Astrocyte (in vitro differentiated cells and primary cell): ENCODE results near the gene LRP4. TPM values are rescaled to one million over a fixed set of nuclear protein-coding genes. Genes with fewer than 3 reads are reported as not detected.
A peak's percentile ranks its signal among the peaks of the same experiment; 100 is the strongest.

ENCODE experiments used
- DNase-seq: peaks from one replicate; pipeline ENCODE4 v3.0.0-alpha.2; 2010; ENCODE audit warnings: low read depth
- FAIRE-seq: peaks from 2 replicates; lab custom pipeline; 2011; peaks lifted over from hg19 to GRCh38; lab: Jason Lieb, UNC
- H2AFZ ChIP-seq: 2 replicates; pipeline ENCODE4 v1.6.0; 2012; ENCODE audit warnings: low read depth, low read length, inconsistent platforms
- H3K27ac ChIP-seq: 2 replicates; pipeline ENCODE4 v1.5.1; 2011; ENCODE audit warnings: low read depth, low read length, inconsistent platforms
- H3K27me3 ChIP-seq: 2 replicates; pipeline ENCODE4 v1.6.0; 2011; ENCODE audit warnings: low read length, inconsistent platforms; ENCODE audit not compliant: insufficient read depth
- H3K36me3 ChIP-seq: 2 replicates; pipeline ENCODE4 v1.5.1; 2011; ENCODE audit warnings: low read length, inconsistent platforms; ENCODE audit not compliant: insufficient read depth
- H3K4me1 ChIP-seq: 2 replicates; pipeline ENCODE4 v1.5.1; 2011; ENCODE audit warnings: low read length, inconsistent platforms; ENCODE audit not compliant: insufficient read depth
- H3K4me2 ChIP-seq: 2 replicates; pipeline ENCODE4 v1.6.0; 2012; ENCODE audit warnings: low read length, inconsistent platforms
- H3K4me3 ChIP-seq: 2 replicates; pipeline ENCODE4 v1.5.1; 2011; ENCODE audit warnings: low read depth, mild to moderate bottlenecking, low read length, inconsistent platforms; ENCODE audit not compliant: insufficient read depth
- H3K79me2 ChIP-seq: 2 replicates; pipeline ENCODE4 v1.6.0; 2012; ENCODE audit warnings: mild to moderate bottlenecking, low read length, inconsistent platforms; ENCODE audit not compliant: insufficient read depth
- H3K9ac ChIP-seq: 2 replicates; pipeline ENCODE4 v1.6.0; 2012; ENCODE audit warnings: mild to moderate bottlenecking, low read length, inconsistent platforms
- H3K9me3 ChIP-seq: 2 replicates; pipeline ENCODE4 v1.5.1; 2012; ENCODE audit warnings: low read depth, mild to moderate bottlenecking, low read length, inconsistent platforms; ENCODE audit not compliant: insufficient read depth
- H4K20me1 ChIP-seq: 2 replicates; pipeline ENCODE4 v1.6.0; 2012; ENCODE audit warnings: low read length, inconsistent platforms; ENCODE audit not compliant: insufficient read depth
- H3K27ac Mint-ChIP-seq: one replicate; pipeline ENCODE4 v1.8.0; 2021; ENCODE audit warnings: mild to moderate bottlenecking, mixed read lengths; ENCODE audit not compliant: unreplicated experiment
- H3K27me3 Mint-ChIP-seq: one replicate; pipeline ENCODE4 v1.8.0; 2021; ENCODE audit warnings: low read depth, mixed read lengths; ENCODE audit not compliant: unreplicated experiment
- H3K36me3 Mint-ChIP-seq: one replicate; pipeline ENCODE4 v1.8.0; 2021; ENCODE audit warnings: low read depth, mixed read lengths; ENCODE audit not compliant: unreplicated experiment
- H3K4me1 Mint-ChIP-seq: one replicate; pipeline ENCODE4 v1.8.0; 2021; ENCODE audit warnings: low read depth, mixed read lengths; ENCODE audit not compliant: unreplicated experiment
- H3K4me3 Mint-ChIP-seq: one replicate; pipeline ENCODE4 v1.8.0; 2021; ENCODE audit warnings: mild to moderate bottlenecking, moderate library complexity, mixed read lengths; ENCODE audit not compliant: unreplicated experiment
- H3K9me3 Mint-ChIP-seq: one replicate; pipeline ENCODE4 v1.8.0; 2021; ENCODE audit warnings: mild to moderate bottlenecking, mixed read lengths; ENCODE audit not compliant: unreplicated experiment
- EZH2 ChIP-seq: IDR thresholded peaks from 2 replicates; pipeline ENCODE4 v1.6.1; 2012; ENCODE audit warnings: mild to moderate bottlenecking, low read length, inconsistent platforms; ENCODE audit not compliant: insufficient read depth
- total RNA-seq: library from RNA; stranded (reverse); gene quantifications from 2 replicates; pipeline ENCODE4 v1.2.1, GENCODE V29; 2021
- TF ChIP-seq, protein P1 (sequence below): IDR thresholded peaks from 2 replicates; pipeline ENCODE4 v1.5.1; 2011; ENCODE audit warnings: low read depth, mild to moderate bottlenecking, inconsistent platforms, low read length, moderate library complexity; ENCODE audit not compliant: insufficient read depth

Gene LRP4
- total RNA-seq, 1 donor from 2014 or later, result 19.0 TPM

DNA sequence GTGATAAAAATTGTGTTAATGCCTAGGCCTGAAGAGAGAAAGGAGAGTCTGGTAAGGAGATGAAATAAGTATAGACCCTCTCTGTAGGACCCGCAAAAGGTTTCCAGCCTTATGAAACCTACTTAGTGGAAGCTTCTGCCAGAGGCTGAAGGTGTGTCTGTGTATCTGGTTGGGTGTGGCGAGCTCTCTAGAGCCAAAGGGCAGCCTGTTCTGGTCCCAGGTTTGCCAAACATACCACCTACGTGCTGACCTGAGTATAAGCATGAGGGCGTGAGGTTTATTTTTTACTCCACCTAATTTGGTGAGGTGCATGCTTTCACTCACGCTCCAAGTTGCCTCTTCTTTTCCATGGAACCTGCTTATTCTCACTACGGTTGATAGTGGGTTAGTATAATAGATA is 23.8 kb upstream of the LRP4 start:
- H3K9me3 Mint-ChIP-seq, result no peaks in the 10 kb centered on the region
- H3K4me3 ChIP-seq, result no peak overlapping the region
- no peak for FAIRE-seq

DNA sequence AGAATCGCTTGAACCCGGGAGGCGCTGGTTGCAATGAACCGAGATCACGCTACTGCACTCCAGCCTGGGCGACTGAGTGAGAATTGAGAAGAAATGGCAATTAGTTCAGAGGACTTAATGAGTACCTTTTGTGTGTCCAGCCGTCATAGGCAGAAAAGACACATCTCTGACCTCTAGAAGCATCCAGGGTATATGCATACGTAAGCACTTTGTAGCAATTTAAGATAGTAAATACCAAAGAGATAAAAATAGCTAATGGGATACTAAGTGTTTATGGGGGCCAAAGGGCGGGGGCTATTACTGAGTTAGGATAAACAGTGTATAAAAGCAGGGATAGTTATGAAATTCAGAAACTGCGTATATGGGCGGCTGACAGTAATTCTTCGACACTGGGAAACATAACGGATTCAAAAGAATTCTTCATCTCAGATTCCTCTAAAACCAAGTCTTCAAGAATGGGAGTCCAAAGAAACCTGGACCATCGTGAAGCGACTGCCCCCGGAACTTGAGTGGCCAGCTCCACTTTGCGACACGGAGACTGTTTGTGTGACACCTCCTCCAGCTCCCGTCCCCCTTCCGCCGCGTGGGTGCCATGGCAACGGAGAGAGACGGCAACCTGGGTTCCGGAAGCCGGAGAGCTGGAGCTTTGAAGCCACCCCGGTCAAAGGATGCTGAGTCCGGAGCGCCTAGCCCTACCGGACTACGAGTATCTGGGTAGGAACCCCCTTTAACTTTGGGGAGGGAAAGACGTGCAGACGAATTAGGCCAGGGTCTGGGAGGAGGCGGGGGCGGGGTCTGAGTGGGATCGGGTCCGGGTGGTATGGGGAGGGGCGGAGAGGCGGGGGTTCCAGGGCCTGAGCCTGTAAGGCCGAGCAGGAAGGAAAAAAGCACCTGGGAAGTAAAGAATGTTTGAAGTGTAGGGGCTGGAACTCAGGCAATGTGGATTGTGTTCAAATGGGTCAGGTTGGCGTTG is 18.1 kb upstream of the LRP4 start, which contains the start of gene CSTPP1:
Gene CSTPP1 (plus strand): TSS at position 624 of the 973 bp plus-strand sequence. CDS start 45 bp downstream, at position 669.
- Histone ChIP-seq H3K4me3 (peak within 1 kb of the TSS; percentile 78), H3K79me2 (peaks cover 15% of the 10 kb centered on the region), H3K27ac (peak within 1 kb of the TSS; percentile 54), H3K9me3 (no peaks in the 10 kb centered on the region), H3K36me3 (no peaks in the 10 kb centered on the region), H3K27me3 (no peaks in the 10 kb centered on the region), H3K9ac (peak within 1 kb of the TSS; percentile 84), H3K4me2 (peak within 1 kb of the TSS; percentile 97), H2AFZ (peak within 1 kb of the TSS; percentile 81), H4K20me1 (no peaks in the 10 kb centered on the region), H3K4me1 (peaks cover 5% of the 10 kb centered on the region)
- Mint-ChIP-seq H3K27ac (peak within 1 kb of the TSS; percentile 86), H3K9me3 (no peaks in the 10 kb centered on the region), H3K27me3 (no peaks in the 10 kb centered on the region), H3K4me3 (peak within 1 kb of the TSS; percentile 96), H3K4me1 (peaks cover 2% of the 10 kb centered on the region), H3K36me3 (peaks cover 5% of the 10 kb centered on the region)
- DNase-seq, result peak; percentile 86
- TF ChIP-seq EZH2, result no peak
- TF ChIP-seq, protein P1, sequence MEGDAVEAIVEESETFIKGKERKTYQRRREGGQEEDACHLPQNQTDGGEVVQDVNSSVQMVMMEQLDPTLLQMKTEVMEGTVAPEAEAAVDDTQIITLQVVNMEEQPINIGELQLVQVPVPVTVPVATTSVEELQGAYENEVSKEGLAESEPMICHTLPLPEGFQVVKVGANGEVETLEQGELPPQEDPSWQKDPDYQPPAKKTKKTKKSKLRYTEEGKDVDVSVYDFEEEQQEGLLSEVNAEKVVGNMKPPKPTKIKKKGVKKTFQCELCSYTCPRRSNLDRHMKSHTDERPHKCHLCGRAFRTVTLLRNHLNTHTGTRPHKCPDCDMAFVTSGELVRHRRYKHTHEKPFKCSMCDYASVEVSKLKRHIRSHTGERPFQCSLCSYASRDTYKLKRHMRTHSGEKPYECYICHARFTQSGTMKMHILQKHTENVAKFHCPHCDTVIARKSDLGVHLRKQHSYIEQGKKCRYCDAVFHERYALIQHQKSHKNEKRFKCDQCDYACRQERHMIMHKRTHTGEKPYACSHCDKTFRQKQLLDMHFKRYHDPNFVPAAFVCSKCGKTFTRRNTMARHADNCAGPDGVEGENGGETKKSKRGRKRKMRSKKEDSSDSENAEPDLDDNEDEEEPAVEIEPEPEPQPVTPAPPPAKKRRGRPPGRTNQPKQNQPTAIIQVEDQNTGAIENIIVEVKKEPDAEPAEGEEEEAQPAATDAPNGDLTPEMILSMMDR, result no peak
- no peak for FAIRE-seq

More for the DNA sequence above, 23.8 kb upstream of the LRP4 start:
- Mint-ChIP-seq H3K27ac (no peak overlapping the region), H3K36me3 (peaks cover 7% of the 10 kb centered on the region), H3K4me3 (no peak overlapping the region), H3K4me1 (peaks cover 8% of the 10 kb centered on the region), H3K27me3 (no peaks in the 10 kb centered on the region)
- Histone ChIP-seq H3K4me2 (no peak overlapping the region), H3K27ac (no peak overlapping the region), H3K9ac (no peak overlapping the region), H3K27me3 (no peaks in the 10 kb centered on the region), H4K20me1 (peaks cover 5% of the 10 kb centered on the region), H2AFZ (no peak overlapping the region), H3K9me3 (no peaks in the 10 kb centered on the region), H3K79me2 (peaks cover 22% of the 10 kb centered on the region), H3K36me3 (peaks cover 5% of the 10 kb centered on the region), H3K4me1 (peaks cover 8% of the 10 kb centered on the region)
- TF ChIP-seq, protein P1, result no peak
- TF ChIP-seq EZH2, result no peak
- DNase-seq, result no peak
